Activated gamma-delta T cell treated with Interleukin-2 at 50 U/mL for 16 hours (primary cell): Measurements from ENCODE around the gene EXT2.

Source experiments
- DNase-seq: peaks from one replicate; pipeline ENCODE4 v3.0.0-alpha.2; 2020

EXT2 gene

DNA sequence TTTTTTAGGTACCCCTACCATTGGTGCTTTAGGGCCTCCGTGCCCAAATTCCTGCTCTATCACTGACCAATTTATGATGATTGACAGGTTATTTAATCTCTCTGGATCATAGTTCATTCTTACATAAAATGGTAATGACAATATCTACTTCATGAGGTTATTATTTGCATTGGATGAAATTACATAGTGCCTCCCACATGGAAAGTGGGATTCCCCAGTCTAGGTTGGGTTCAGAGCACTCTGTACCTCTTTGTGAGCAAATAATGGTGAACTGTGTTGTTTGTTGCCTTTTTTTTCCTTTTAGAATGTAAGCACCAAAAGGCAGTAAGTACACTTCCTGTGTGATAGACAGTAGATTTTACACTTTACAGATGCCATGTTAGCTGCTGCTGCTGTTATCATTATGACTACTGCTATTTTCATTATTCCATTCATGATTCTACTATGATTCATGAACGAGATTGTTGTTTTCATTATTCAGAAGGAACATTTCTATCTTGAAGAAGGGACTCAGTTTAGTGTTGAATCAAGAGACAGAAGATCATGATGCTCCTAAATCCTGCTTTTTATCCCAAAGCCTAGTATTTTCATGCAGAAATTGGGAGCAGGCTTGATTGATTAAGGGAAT lies 113.6 kb downstream of the EXT2 start:
- no peak for DNase-seq

DNA sequence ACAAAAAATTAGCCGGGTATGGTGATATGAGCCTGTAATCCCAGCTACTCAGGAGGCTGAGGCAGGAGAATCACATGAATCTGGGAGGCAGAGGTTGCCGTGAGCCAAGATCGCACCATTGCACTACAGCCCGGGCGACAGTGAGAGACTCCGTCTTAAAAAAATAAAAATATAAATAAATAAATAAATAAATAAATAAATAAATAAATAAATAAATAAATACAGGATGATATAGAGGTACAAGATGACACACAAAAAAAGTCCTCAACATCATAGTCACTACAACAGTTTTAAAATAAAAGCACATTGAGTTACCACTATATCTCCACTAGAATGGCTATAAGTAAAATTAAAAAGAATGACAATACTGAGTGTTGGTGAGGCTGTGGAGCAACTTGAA lies 116.7 kb downstream of the EXT2 start:
- no peak for DNase-seq

DNA sequence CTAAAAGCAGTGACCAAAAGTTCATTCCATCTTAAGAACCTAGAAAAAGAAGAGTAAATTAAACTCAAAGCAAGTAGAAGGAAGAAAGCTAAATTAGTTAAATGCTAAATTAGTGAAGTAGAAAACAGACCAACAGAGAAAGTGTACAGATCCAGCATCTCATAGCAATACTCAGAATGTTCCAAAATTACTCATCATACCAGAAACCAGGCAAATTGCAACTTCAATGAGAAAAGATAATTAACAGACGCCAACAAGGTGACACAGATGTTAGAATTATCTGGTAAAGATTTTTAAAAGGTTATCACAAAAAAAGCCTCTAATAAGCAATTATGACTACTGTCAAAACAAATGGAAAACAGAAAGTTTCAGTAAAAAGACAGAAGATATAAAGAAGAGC lies 117.7 kb downstream of the EXT2 start:
- no peak for DNase-seq

DNA sequence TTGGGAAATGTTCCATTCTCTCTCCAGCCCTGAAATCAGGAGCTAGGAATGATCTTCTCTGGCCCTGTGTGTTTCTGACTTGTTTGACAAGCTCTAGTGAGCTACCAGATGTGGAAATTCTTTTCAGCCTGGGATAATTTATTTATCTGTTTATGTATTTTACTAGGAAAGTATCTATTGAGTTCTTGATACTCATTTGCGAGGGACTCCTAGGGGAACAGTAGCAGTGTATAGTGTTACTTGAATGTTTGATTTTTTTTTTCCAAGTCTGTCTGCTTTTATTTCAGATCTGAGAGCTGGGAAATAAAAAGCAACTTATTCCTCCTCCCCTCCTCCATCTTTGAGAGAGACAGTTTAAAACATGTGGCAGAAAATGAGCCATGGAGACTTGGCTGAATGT lies 122.0 kb downstream of the EXT2 start:
- DNase-seq = no peak

DNA sequence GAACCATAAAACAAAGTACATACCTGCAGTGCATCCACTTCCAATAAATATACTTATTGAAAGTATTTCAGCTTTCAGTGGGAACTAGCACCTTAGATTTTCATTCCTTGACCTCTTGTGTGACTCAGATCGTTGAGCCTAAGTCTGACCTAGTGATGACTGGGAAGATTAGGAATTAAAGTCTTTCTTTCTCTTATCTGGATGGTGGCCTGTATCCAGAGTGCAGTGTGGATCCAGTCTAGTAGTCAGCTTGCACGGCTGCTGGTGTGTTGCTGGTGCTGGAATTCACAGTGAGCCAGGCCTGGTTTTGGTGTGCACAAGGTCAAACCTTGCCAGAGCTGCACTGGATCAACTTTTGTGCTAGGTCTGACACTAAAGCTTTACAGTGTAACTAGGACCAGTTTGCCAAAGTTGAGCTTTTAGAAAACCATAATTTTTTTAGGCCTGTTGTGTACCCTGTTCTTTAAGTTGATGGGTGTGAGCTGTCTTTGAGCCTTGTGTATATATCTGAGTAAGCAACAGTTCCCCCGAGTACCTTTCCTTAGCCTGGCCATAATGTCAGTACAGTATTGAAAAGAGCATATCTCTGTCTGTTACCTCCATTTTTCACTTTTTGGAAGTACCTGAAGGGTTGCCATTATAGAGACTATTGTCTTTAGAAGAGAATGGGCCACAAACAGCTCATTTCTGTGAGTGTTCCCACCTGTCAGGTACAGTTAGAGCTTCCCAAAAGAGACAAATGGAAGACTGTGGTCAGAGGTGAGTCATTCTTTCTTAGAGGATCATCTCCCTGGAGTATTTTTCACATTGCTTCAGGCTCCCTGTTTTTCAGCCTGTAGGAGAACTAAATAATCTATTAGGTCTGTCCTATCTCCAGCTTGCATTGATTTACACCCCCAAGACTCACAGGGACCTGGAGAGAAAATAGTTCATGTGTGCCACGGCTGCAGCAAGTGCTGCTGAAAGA lies 124.6 kb downstream of the EXT2 start:
- DNase-seq = no peak

DNA sequence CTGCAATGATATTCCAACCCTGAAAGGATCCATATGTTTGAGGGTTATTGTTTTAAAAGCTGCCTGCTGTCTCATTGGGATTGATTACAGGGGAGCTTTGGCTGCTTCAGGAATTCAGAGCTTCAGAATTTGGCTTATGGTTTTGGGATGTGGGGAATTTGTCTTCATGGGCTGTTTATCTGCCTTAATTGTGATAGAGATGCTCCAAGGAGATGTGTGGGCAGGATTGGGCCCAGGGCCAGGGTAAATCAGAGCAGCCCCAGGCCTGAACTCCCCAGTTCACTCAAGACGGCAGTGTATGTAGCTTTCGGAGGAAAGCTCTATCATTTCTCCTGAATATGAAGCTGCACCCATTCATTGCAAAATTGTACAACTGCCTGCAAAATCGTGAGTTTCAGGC lies 126.0 kb downstream of the EXT2 start:
- no peak for DNase-seq

DNA sequence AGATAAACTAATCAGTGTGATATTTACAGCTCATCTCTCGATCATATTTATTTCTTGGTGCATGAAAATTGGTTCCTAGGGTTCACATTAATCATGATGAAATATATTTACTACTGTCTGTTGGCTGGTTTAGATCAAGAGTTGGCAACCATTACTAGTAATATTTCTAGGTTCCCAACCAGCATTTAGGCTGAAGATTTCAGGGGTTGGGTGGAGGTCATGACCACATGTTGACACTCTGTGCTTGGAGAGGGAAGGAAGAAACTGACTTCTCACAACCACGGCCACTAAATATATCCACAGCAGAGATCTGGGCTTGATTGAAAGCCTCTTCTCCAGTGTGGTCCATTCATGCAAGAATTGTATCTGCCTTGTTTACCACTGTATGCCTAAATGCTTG lies 126.5 kb downstream of the EXT2 start:
- no peak for DNase-seq

DNA sequence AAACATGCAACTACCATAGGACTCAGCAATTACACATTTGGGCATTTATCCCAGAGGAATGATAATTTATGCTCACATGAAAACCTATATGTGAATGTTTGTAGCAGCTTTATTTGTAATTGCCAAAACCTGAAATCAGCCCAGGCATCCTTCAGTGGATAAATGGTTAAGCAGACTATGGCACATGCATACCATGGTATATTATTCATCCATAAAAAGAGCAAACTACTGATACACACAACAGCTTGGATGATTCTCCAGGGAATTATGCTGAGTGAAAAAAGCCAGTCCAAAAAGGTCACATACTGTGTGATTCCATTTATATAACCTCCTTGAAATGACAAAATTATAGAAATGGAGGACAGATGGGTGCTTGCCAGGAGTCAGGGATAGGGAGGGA lies 127.8 kb downstream of the EXT2 start:
- no peak for DNase-seq

DNA sequence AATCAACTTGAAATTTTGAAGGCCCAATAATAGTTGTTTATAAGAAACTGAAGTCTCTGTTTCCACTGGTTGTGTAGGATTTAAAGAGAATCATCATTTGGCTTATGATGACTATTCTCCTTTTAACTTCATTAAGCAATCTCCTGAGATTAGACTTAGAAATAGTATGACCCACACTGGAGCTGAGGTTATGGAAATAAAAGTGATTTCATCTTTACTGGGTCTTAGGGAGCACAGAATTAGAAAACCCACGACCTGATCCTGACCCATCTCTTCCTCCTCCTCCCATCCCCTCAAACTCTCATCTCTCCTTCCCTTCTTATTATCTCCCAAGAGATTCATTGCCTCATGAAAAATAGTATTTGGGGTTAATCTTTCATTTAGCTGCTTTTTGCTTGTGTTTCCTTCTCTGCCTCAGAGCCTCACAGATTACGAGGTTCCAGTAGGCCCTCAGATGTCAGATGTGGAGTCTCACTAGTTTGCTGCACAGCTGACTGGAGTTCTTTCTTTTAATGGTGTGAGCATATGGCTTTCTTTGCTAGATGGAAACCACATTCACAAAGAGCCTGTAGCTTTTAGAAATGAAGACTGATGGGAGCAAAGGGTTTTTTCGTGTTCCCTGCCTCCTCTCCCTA lies 129.5 kb downstream of the EXT2 start:
- DNase-seq = no peak

DNA sequence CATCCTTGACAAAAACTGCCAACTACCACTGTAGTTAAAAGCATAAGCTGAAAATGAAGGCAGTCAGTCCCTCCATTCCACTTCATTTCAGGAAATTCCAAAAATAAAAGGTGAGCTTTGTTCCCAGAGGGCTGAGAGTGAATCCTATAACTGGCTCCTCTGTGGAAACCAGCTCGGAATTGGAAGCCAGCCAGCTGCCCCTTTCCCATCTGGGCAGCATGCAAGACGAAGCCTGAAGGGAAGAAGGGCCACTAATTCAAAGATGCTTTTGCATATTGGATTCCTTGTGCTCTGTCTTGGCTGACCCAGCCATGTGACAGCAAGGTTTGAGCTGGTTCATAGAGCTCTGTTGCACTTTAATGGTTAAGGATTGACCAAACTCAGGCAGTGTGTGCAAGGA lies 131.0 kb downstream of the EXT2 start:
- DNase-seq = no peak

DNA sequence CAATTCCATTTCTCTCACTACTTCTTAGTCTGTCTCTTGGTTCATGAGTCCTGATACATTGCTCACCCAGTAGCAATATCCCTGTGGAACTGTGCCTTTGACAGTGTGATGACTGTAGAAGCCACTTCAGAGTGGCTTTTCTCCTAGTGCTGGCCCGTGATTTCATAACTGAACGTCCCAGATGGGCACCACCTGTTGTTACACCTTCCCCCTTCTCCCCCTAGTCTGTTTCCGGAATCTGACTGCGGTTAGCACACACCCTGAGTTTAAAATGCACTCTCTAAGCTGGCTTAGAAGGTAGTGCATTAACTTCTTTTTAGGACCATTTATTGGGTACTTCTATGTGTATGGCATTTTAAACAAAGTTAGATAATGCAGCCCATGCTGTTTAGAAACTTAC lies 131.5 kb downstream of the EXT2 start:
- no peak for DNase-seq

DNA sequence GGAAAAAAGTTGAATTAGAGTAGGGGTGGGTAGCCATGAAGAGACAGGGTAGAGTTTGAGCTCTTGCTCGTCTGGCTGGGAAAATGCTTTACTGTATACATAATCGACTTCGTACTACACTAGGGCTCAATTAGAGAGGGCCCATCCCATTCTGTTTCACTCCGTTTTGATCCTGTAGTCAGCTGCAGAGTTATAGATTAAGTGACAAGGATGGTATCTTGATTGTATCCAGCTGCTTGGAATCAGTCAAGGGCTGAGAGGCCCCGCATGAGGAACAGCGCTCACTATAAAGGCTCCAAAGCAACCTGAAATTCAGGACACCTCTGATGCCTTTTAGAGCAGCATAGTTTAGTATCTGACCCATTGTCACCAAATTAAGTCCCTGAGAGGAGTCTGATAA lies 132.9 kb downstream of the EXT2 start:
- DNase-seq = no peak

DNA sequence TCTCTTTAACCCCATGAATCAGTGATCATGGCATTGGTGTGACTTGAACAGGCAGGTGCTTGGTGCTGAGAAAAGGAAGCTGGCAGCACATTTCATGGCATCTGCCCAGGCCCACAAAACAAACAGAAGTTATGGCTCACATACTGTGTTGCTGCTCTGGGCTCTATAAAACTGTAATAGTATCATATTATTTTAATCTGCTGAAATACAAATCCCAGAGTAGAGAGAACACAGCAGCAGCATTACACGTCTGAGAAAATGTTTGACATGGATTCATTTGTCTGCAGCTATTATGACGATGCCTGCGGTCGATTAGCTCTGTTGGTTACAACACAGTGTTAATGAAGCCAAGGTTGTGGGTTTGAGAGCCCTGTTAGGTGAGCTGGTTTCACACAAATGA lies 133.6 kb downstream of the EXT2 start:
- no peak for DNase-seq

DNA sequence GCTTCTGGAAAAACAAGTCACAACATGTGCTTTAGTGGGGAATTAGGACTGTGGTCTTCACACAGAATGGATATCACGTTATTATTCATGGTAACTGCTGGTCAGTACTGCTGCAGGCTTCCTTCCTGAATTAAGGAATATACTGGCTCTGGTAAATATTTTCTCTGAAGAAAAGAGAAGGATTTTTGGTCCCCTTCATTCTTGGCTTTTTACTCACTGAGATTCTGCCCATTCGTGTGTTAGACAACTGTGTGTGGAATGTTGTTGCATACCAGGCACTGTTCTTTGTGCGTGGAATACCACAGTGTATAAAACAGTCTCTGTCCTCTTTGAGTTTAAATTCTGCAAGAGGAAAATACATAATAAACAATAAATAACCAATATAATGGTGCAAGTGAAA lies 134.1 kb downstream of the EXT2 start:
- no peak for DNase-seq

DNA sequence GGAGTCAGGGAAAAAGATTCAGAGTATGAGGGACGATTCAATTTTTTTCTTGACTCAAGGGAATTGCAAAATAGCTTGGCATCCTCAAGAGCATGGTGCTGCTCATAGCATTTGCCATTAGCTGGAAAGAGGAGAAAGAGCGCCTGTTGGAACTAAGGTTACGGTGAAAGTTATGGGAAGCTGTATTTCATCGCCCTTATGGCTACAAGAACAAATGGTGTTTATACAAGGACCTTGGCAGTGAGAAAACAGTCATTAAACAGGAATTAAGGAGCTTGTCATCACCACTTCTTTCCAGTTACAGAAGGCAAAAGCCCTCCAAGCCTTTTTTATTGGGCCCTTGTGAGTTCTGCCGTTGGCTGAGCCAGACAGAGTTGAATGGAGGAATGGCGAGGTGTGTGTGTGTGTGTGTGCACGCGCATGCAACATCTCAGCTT lies 140.3 kb downstream of the EXT2 start:
- DNase-seq = no peak

DNA sequence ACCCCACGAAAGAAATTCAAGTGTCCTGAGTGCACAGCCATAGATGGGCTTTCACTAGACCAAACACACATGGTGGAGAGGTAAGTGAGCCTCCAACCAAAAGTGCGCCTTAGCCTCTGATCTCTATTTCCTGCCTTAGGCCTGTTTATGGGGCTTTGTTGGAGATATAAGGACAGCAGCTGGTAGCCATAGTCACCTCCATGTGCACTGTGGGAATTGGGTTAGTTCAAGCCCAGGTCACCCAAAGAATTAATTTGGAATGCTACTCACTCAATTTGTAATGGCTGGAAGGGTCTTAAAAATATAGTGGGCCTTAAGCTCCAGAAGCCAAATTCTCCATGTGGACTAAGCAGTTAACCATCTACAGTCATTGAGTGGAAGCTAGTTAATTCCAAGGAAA lies 140.8 kb downstream of the EXT2 start:
- no peak for DNase-seq

DNA sequence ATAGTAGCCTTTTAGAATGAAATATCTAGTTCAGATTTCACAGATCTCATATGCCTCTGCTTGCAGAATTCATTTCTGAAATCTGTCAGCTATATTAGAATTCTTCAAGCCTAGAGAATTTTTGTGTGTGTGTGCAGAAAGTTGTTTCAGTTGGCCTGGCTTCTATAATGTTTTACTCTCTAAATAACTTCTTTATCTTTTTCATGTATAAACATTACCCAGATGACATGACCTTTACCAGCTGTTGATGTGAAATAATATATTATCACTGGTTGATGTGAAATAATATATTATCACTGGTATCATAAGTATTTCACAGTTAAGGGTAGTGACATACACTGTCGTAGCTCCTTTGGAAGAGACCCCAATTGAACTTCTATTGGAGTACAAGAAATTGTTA lies 141.7 kb downstream of the EXT2 start:
- no peak for DNase-seq

DNA sequence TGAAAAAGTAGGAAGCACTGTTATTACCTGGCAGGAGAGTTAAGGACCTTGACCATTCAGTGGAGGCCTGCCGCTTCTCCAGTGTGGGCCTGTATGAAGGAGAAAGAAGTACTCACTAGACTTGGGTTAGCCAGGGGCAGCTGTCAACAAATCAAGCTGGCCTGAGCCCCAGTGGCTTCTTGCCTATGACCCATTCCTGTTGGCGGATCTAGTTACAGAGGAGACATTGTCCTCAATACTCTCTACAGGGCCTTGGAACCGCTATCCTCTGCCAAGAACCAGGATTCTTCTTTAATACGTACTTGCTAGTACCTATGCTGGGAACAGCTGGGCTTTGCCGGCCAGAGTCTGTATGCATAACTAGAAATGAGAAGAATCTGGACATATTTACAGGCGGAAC lies 146.4 kb downstream of the EXT2 start:
- DNase-seq = no peak

DNA sequence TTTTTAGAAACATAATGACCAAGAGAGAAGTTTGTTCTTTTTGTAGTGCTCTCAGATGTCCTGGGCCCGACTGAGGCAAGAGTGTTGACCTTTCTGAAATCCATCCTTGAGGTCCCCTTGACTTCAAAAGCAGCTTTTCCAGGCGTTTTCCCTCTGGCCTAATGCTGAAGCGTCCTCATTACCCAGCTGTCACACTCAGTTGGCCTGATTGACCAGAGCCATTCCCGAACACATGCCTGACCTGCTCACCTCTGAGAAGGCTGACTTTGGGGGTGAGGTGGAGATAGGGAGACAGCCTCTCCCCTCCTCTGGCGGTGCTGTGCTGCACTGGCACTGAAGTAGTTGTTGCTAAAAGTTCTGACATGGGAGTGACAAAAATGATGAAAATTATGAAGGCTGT lies 147.6 kb downstream of the EXT2 start:
- DNase-seq = no peak

DNA sequence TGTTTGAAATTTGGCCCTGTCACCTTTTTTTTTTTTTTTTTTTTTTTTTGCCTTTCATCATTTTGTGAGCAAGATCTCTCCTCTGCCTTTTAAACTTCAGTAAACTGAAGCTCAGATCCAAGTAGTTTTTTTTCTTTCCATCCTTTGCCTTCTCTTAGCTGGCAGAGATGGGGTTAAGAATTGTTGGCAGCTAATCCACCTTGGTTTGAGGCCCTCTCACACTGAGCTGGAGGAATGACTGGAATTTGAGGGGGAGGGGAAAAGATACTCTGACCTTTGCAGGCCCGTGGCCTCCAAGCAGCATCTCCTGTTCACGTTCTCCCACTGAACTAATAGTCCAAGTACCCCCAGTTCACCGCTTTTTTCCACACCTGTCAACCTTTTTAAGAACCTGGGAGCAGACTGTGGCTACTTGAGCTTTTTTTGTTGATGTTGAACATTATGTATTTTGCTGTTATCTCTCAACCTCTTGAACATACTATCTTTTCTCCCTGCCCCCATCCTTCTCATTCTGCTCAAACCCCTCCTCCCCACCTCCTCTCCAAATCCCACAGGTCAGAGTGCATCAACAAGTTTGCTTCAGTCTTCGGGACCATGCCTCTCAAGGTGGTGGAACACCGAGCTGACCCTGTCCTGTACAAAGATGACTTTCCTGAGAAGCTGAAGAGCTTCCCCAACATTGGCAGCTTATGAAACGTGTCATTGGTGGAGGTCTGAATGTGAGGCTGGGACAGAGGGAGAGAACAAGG lies 148.3 kb downstream of the EXT2 start:
- DNase-seq = no peak

DNA sequence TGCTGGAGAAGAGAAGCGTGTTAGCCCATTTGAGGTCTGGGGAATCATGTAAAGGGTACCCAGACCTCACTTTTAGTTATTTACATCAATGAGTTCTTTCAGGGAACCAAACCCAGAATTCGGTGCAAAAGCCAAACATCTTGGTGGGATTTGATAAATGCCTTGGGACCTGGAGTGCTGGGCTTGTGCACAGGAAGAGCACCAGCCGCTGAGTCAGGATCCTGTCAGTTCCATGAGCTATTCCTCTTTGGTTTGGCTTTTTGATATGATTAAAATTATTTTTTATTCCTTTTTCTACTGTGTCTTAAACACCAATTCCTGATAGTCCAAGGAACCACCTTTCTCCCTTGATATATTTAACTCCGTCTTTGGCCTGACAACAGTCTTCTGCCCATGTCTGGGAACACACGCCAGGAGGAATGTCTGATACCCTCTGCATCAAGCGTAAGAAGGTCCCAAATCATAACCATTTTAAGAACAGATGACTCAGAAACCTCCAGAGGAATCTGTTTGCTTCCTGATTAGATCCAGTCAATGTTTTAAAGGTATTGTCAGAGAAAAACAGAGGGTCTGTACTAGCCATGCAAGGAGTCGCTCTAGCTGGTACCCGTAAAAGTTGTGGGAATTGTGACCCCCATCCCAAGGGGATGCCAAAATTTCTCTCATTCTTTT lies 149.3 kb downstream of the EXT2 start:
- no peak for DNase-seq

DNA sequence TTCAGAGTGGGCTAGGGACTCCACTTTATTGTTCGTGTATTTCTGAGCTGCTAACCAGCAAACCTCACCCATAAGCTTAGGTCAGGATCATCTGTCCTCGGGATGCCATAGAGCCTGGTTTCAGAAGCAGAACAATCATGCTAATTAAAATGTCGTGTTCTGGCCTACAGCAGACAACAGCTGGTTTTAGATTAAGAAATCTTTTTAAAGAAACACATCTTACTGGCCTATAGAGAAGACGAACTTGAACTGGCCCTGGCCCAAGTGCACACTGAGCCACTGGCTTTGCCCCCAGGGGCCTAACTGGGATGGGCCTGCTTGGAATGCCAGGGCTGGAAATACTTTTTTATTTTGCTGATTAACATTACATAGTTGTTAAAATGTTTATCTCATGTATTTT lies 151.2 kb downstream of the EXT2 start:
- DNase-seq = no peak

DNA sequence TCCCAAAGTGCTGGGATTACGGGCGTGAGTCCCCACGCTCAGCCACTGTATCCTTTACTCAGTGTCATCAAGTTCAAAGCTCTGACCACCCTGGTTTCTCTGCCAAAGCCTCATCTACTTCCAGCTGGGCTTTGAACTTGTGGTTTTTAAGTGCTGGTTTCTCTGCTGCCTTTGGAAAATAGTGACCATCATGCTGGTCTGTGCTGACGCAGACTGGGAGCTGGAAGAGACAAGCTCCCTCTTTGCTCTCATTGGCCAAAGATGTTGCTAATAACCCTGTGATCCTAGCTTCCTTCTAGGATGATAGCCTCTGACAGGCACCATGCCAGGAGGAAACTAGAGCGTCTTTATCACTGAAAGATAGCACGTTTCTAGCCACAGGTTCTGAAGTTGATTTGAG lies 152.0 kb downstream of the EXT2 start:
- no peak for DNase-seq
